HL-60 (cell line): Measurements from ENCODE around the gene SCAI.

Experiments
- CTCF ChIP-seq: IDR thresholded peaks from one replicate; pipeline ENCODE4 v1.5.1; 2011; ENCODE audit warnings: low read length, control low read depth, inconsistent platforms; ENCODE audit not compliant: insufficient read depth
- POLR2AphosphoS5 ChIP-seq: IDR thresholded peaks from 2 replicates; pipeline ENCODE4 v1.6.1; 2012; ENCODE audit warnings: low read depth

GRCh38 chr9:125103770-125104460 lies 39.4 kb downstream of the SCAI start:
- TF ChIP-seq POLR2AphosphoS5 (no peak), CTCF (no peak)
